ENCODE data around the gene THOC1. TPM values are rescaled to one million over a fixed set of nuclear protein-coding genes. Genes with fewer than 3 reads are reported as not detected.

The THOC1 gene
- total RNA-seq, 4 donors from 2014 or later, result 6.4 to 19.4 (median 16.9) TPM

DNA sequence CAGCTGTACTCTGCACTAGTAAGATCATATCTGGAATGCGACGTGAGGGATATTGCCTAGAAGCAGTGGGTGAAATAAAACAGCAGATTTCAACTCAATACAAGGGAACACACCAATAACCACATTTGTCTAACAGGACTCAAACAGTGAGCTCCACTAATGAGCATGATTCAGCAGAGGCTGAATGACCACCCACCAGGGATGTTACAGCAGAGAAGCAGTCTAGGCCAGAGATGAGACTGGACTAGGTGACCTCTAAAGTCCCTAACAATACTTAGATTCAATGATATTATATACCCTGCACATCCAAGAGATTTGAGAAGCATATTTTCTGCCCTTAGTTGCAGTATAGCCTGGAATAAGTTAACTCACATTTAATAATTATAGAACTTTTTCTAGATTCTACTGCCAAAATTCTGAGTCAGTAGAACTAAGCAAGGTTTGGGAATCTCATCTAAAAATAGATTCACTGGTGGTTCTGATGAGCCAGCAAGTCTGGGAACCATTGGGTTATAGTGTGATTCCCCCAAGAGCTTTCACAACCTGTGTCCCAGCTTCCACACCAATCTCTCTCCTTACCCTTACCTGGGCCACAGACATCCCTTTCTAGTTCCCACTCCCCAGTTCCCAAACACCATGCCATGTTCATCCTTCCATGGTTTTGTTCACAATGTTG, 6.3 kb downstream of the THOC1 start:
- intact Hi-C loops (cut with DNase I; ENCODE audit: low total_unique reads), result loop anchor here (5.0 kb wide), 1 partner anchor 34 kb away; no protein-coding TSS in a partner anchor
- ATAC-seq, result no peak

GRCh38 chr18:260547-260946, 7.3 kb downstream of the THOC1 start:
- H3K27ac ChIP-seq, result no peak overlapping the region
- H3K4me1 ChIP-seq, result no peaks in the 10 kb centered on the region
- H3K36me3 ChIP-seq, result peaks cover 4 to 80% of the 10 kb centered on the region in 2 donors
- DNase-seq (no peak), ATAC-seq (no peak)
- intact Hi-C loops (cut with DNase I; ENCODE audit: low total_unique reads) (loop anchor here (5.0 kb wide), 1 partner anchor 33 kb away; no protein-coding TSS in a partner anchor), in situ Hi-C loops (cut with MboI; ENCODE audit: low sequenced_read_pairs in 4 of 4) (no loop called here)
- H3K27me3 ChIP-seq, result no peaks in the 10 kb centered on the region
- H3K9me3 ChIP-seq, result no peaks in the 10 kb centered on the region
- H3K4me3 ChIP-seq, result no peak overlapping the region
- TF ChIP-seq, protein P1, sequence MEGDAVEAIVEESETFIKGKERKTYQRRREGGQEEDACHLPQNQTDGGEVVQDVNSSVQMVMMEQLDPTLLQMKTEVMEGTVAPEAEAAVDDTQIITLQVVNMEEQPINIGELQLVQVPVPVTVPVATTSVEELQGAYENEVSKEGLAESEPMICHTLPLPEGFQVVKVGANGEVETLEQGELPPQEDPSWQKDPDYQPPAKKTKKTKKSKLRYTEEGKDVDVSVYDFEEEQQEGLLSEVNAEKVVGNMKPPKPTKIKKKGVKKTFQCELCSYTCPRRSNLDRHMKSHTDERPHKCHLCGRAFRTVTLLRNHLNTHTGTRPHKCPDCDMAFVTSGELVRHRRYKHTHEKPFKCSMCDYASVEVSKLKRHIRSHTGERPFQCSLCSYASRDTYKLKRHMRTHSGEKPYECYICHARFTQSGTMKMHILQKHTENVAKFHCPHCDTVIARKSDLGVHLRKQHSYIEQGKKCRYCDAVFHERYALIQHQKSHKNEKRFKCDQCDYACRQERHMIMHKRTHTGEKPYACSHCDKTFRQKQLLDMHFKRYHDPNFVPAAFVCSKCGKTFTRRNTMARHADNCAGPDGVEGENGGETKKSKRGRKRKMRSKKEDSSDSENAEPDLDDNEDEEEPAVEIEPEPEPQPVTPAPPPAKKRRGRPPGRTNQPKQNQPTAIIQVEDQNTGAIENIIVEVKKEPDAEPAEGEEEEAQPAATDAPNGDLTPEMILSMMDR (IDR thresholded peaks at IDR 0.05 in 4 of 5, conservative IDR thresholded peaks at IDR 0.05 in 1 of 5), result no peak
- no peak for TF ChIP-seq POLR2A (IDR thresholded peaks at IDR 0.05)

More for the DNA sequence above, 6.3 kb downstream of the THOC1 start:
- in situ Hi-C loops (cut with MboI; ENCODE audit: low sequenced_read_pairs in 4 of 4), result no loop called here
- Histone ChIP-seq H3K9me3 (no peaks in the 10 kb centered on the region), H3K27ac (no peak overlapping the region), H3K4me1 (peaks cover 0 to 8% of the 10 kb centered on the region in 2 donors), H3K27me3 (no peaks in the 10 kb centered on the region), H3K4me3 (no peak overlapping the region), H3K36me3 (peaks cover 4 to 71% of the 10 kb centered on the region in 2 donors)
- TF ChIP-seq, protein P1 (IDR thresholded peaks at IDR 0.05 in 4 of 5, conservative IDR thresholded peaks at IDR 0.05 in 1 of 5), result no peak
- TF ChIP-seq POLR2A (IDR thresholded peaks at IDR 0.05), result no peak
- no peak for DNase-seq

DNA sequence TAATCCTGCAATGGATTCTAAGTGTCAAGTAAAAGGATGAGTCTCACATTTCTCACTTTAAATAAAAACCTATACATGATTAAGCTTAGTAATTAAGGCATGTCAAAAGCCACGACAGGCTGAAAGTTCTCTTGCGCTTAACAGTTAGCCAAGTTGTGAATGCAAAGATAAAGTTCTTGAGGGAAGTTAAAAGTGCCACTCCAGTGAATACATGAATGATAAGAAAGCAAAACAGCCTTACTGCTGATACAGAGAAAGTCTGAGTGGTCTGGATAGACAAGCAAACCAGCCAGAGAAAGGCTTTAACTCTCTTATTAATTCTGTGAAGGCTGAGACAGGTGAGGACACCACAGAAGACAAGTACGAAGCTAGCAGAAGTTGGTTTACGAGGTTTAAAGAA, 12.7 kb downstream of the THOC1 start:
- no peaks in the 10 kb centered on the region for H3K9me3 ChIP-seq
- in situ Hi-C loops (cut with MboI; ENCODE audit: low sequenced_read_pairs in 4 of 4) (no loop called here), intact Hi-C loops (cut with DNase I; ENCODE audit: low total_unique reads) (no loop called here)
- H3K4me1 ChIP-seq, result no peaks in the 10 kb centered on the region
- H3K36me3 ChIP-seq, result peaks cover 12 to 87% of the 10 kb centered on the region in 2 donors
- no peak overlapping the region for H3K27ac ChIP-seq
- no peaks in the 10 kb centered on the region for H3K27me3 ChIP-seq
- ATAC-seq (no peak), DNase-seq (no peak)
- H3K4me3 ChIP-seq, result no peak overlapping the region
- TF ChIP-seq, protein P1 (IDR thresholded peaks at IDR 0.05 in 4 of 5, conservative IDR thresholded peaks at IDR 0.05 in 1 of 5), result no peak
- no peak for TF ChIP-seq POLR2A (IDR thresholded peaks at IDR 0.05)

DNA sequence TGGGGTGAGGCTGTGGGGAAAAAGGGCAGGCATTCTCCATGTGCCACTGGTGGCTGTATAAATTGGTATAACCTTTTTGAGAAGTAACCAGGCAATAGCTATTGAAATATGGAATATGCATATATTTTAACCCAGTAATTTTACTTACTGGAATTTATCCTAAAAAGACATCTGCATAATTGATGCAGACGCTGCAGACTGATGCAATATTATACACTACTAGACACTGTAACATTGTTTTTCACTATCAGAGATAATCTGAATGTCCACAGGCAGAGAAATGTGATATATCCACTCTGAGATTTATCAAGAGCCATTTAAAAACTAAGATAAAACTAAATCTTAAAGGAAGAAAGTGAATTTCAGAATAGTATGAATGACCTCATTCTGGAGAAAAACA, 14.7 kb downstream of the THOC1 start:
- ATAC-seq, result no peak
- in situ Hi-C loops (cut with MboI; ENCODE audit: low sequenced_read_pairs in 4 of 4), result no loop called here
- intact Hi-C loops (cut with DNase I; ENCODE audit: low total_unique reads), result no loop called here

More for the DNA sequence above, 14.7 kb downstream of the THOC1 start:
- Histone ChIP-seq H3K4me3 (no peak overlapping the region), H3K27me3 (no peaks in the 10 kb centered on the region), H3K27ac (no peak overlapping the region), H3K4me1 (no peaks in the 10 kb centered on the region), H3K9me3 (no peaks in the 10 kb centered on the region), H3K36me3 (peaks cover 8 to 73% of the 10 kb centered on the region in 2 donors)
- TF ChIP-seq POLR2A (IDR thresholded peaks at IDR 0.05), result no peak
- TF ChIP-seq, protein P1 (IDR thresholded peaks at IDR 0.05 in 4 of 5, conservative IDR thresholded peaks at IDR 0.05 in 1 of 5), result no peak
- no peak for DNase-seq
